Measurements from ENCODE around the gene DNAL1. TPM values are rescaled to one million over a fixed set of nuclear protein-coding genes. Genes with fewer than 3 reads are reported as not detected.

Gene DNAL1
- total and polyA plus RNA-seq, 9 of the 15 experiments (the other 6 are each of a cell fraction or from before 2014, with no cell fraction given): 1.6 to 11.7 (median 4.8) TPM

GRCh38 chr14:73722581-73722980 lies 77.8 kb downstream of the DNAL1 start:
- Histone ChIP-seq H3K27ac (ENCODE audit: extremely low read depth, low read depth, low read length) (no peak overlapping the region), H3K4me1 (replicated peaks in 1 of 2; ENCODE audit: control insufficient read depth in 2 of 2, insufficient read depth in 2 of 2, low read length in 2 of 2) (peaks cover 27 to 39% of the 10 kb centered on the region in 2 experiments), H3K36me3 (ENCODE audit: control insufficient read depth, insufficient read depth, low read length) (peaks cover 97% of the 10 kb centered on the region), H2AFZ (ENCODE audit: low read depth, low read length) (no peak overlapping the region), H3K9me1 (ENCODE audit: control insufficient read depth, insufficient read depth, low read length) (peaks cover 2% of the 10 kb centered on the region), H3K27me3 (ENCODE audit: control insufficient read depth in 2 of 2, insufficient read depth in 2 of 2, low read length in 2 of 2) (no peaks in the 10 kb centered on the region), H3K9me3 (replicated peaks; ENCODE audit: control insufficient read depth, insufficient read depth, low read depth, low read length) (no peaks in the 10 kb centered on the region), H3K4me2 (ENCODE audit: insufficient read depth, low read length) (no peak overlapping the region), H3K79me2 (ENCODE audit: control insufficient read depth, insufficient read depth, low read length) (peaks cover 19% of the 10 kb centered on the region), H3K9ac (ENCODE audit: insufficient read depth in 1 of 2, low read depth in 2 of 2, low read length in 2 of 2) (no peak overlapping the region), H3K4me3 (no peak overlapping the region), H4K20me1 (replicated peaks; ENCODE audit: control insufficient read depth, insufficient read depth, low read length) (no peaks in the 10 kb centered on the region)
- BruUV-seq (replicated peaks): no TSS peak
- intact Hi-C loops (cut with micrococcal nuclease) (no loop called here), in situ Hi-C loops (cut with MboI) (no loop called here)
- ChIA-PET POLR2A (no interaction called here), CTCF (ENCODE audit: low intra/inter-chr PET ratio) (no interaction called here)
- TF ChIP-seq ZNF449 (CRISPR knock-in tag; IDR thresholded peaks at IDR 0.05) (no peak), ZNF311 (CRISPR knock-in tag; IDR thresholded peaks at IDR 0.05) (no peak), KAT7 (CRISPR knock-in tag; IDR thresholded peaks at IDR 0.05; ENCODE audit: borderline replicate concordance) (no peak), HDGF (IDR thresholded peaks at IDR 0.05) (no peak), HNRNPL (IDR thresholded peaks at IDR 0.05; ENCODE audit: low read depth, low read length) (no peak)
- WGBS (ENCODE audit: insufficient coverage, low coverage, missing lambda C conversion rate): 100% methylated on average over 2 of the region's 10 CpGs
- DNase-seq (ENCODE audit: extremely low read depth in 1 of 4, low spot score in 3 of 4) (no peak), FAIRE-seq (no peak), ATAC-seq (no peak)

- WGBS (ENCODE audit: insufficient coverage, low coverage, missing lambda C conversion rate): 93% methylated on average over 6 of the region's 7 CpGs
- BruUV-seq (replicated peaks): no TSS peak
- no peak for TF ChIP-seq ZBTB12 (CRISPR knock-in tag; IDR thresholded peaks at IDR 0.05)
- TF ChIP-seq HIVEP1 (CRISPR knock-in tag; IDR thresholded peaks at IDR 0.05): no peak
- TF ChIP-seq CTCF (IDR thresholded peaks at IDR 0.05 in 2 of 3, conservative IDR thresholded peaks at IDR 0.05 in 1 of 3; ENCODE audit: insufficient read depth in 2 of 3, low read depth in 1 of 3, low read length in 3 of 3): no peak
- peak; percentile 55; the same call in 1 of the 2 replicates for TF ChIP-seq TFE3 (CRISPR knock-in tag; IDR thresholded peaks at IDR 0.05)
- no peak for TF ChIP-seq PTTG1 (tag; IDR thresholded peaks at IDR 0.05; ENCODE audit: low read depth)
These were observed 78.6 kb downstream of the DNAL1 start for GRCh38 chr14:73723406-73723796.

More at GRCh38 chr14:73723406-73723796, 78.6 kb downstream of the DNAL1 start:
- Histone ChIP-seq H3K79me2 (ENCODE audit: control insufficient read depth, insufficient read depth, low read length) (peaks cover 27% of the 10 kb centered on the region), H4K20me1 (replicated peaks; ENCODE audit: control insufficient read depth, insufficient read depth, low read length) (no peaks in the 10 kb centered on the region), H3K9me1 (ENCODE audit: control insufficient read depth, insufficient read depth, low read length) (peaks cover 2% of the 10 kb centered on the region), H3K9me3 (replicated peaks; ENCODE audit: control insufficient read depth, insufficient read depth, low read depth, low read length) (no peaks in the 10 kb centered on the region), H3K36me3 (ENCODE audit: control insufficient read depth, insufficient read depth, low read length) (peaks cover 98% of the 10 kb centered on the region), H3K4me1 (replicated peaks in 1 of 2; ENCODE audit: control insufficient read depth in 2 of 2, insufficient read depth in 2 of 2, low read length in 2 of 2) (peaks cover 35 to 38% of the 10 kb centered on the region in 2 experiments), H3K27ac (ENCODE audit: extremely low read depth, low read depth, low read length) (no peak overlapping the region), H3K4me3 (no peak overlapping the region), H3K27me3 (ENCODE audit: control insufficient read depth in 2 of 2, insufficient read depth in 2 of 2, low read length in 2 of 2) (no peaks in the 10 kb centered on the region), H3K9ac (ENCODE audit: insufficient read depth in 1 of 2, low read depth in 2 of 2, low read length in 2 of 2) (no peak overlapping the region), H2AFZ (ENCODE audit: low read depth, low read length) (no peak overlapping the region), H3K4me2 (ENCODE audit: insufficient read depth, low read length) (no peak overlapping the region)
- ChIA-PET CTCF (ENCODE audit: low intra/inter-chr PET ratio) (no interaction called here), POLR2A (interaction anchor here (0.6 to 0.7 kb wide), 2 partner anchors 181 to 419 kb away, joined by 3 read pairs; no protein-coding TSS in a partner anchor)
- in situ Hi-C loops (cut with MboI): no loop called here
- intact Hi-C loops (cut with micrococcal nuclease): no loop called here
- no peak for DNase-seq (ENCODE audit: extremely low read depth in 1 of 4, low spot score in 3 of 4)
- FAIRE-seq: no peak
- ATAC-seq: no peak

All from K562 (cell line).